Skin epidermis (tissue), 12 donors: Measurements from ENCODE around the gene CAVIN2.
A peak's percentile ranks its signal among the peaks of the same experiment; 100 is the strongest.

Source experiments
- H3K27ac ChIP-seq, 21 experiments: fragments of 200-600 bp; sonication (generic) in 11 of 21; one replicate each; pipeline ENCODE4 v1.5.0; 2020; ENCODE audit warnings: mild to moderate bottlenecking in 3 of 21, inconsistent platforms in 2 of 21, moderate library complexity in 2 of 21
- H3K4me3 ChIP-seq, 7 experiments: fragments of 200-600 bp; sonication (generic) in 2 of 7; one replicate each; pipeline ENCODE4 v1.5.0; 2020; ENCODE audit warnings: inconsistent platforms in 2 of 7, mild to moderate bottlenecking in 2 of 7, moderate library complexity in 1 of 7

Gene CAVIN2

GRCh38 chr2:191845876-191846514, 893 bp downstream of the CAVIN2 start:
- peak overlapping the region in 6 of 7 experiments; percentile 5 to 30 (median 26) for H3K4me3 ChIP-seq
- H3K27ac ChIP-seq = peak overlapping the region in 12 of 21 experiments; percentile 2 to 87 (median 48)

- H3K27ac ChIP-seq = peak overlapping the region in 5 of 21 experiments; percentile 8 to 87 (median 54)
- H3K4me3 ChIP-seq = peak overlapping the region in 6 of 7 experiments; percentile 1 to 30 (median 26)
Measured at GRCh38 chr2:191845248-191845715, 1.6 kb downstream of the CAVIN2 start.

DNA sequence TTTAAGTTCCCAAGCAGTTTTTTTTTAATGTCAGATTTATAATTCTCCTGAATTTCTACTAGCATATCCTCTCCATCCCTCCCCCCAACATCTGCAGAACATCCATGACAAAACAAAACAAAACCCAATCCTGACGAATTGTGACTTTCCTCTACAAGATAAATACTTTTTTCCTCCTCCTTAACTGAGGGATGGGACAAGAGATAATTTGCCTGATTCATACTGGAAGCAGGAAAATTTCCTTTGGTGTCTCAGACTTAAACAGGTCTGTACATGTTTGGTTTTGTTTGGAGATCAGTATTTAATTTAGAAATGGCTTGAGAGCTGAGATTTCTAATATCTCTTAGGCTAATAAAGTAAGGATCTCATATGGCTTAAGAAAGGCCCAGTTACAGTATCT, 2.2 kb downstream of the CAVIN2 start:
- peak overlapping the region in 1 of 7 experiments; percentile 30 for H3K4me3 ChIP-seq
- peak overlapping the region in 6 of 21 experiments; percentile 8 to 87 (median 44) for H3K27ac ChIP-seq

GRCh38 chr2:191840921-191841320, 6.0 kb downstream of the CAVIN2 start:
- H3K27ac ChIP-seq = no peak overlapping the region
- H3K4me3 ChIP-seq = no peak overlapping the region

DNA sequence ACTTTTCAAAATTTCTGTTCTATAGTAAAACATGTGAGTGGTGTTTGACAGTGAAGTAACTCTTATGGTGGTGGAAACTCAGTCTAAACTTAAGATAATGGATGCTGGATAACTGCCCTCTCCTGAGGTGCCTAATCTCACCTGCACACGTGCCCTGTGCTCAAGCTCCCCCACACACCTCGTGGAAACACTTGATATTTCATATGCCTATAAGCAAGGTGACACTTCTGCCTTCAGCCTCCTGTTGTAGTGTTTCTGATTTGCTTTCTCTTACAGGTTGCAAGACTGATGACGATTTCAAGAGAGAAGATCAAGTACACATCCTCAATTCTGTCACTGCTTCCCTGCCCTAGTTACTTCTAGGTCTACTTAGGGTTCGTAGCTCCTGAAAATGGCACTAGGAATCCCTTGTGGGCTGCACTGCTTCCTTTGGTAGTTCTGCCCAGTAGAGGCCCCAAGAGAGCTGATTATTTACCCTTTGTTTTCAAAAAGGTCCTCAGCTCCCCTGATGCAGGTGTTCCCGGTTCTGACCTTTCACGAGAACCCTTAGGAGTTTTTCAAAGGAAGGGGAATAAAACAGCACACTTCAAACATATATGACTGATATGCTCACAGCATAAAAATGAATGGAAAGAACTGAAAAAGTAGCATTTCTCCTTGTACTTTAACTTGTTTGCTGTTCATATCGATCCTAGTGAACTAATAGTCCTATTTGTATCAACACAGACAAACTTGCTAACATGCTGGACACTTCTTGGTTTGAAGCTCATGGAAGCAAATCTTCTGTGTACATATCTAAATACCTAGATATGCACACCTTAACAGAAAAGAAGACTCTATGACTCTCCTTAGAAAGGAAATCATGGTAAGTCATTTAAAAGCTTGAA, 6.7 kb downstream of the CAVIN2 start:
- H3K4me3 ChIP-seq = no peak overlapping the region
- no peak overlapping the region for H3K27ac ChIP-seq

- no peak overlapping the region for H3K27ac ChIP-seq
- H3K4me3 ChIP-seq = no peak overlapping the region
Measured at GRCh38 chr2:191838526-191838925, 8.4 kb downstream of the CAVIN2 start.

GRCh38 chr2:191836853-191837769, 9.8 kb downstream of the CAVIN2 start:
- Histone ChIP-seq H3K4me3 (no peak overlapping the region), H3K27ac (no peak overlapping the region)

GRCh38 chr2:191836471-191836852, 10.4 kb downstream of the CAVIN2 start:
- no peak overlapping the region for H3K27ac ChIP-seq
- H3K4me3 ChIP-seq = no peak overlapping the region

- Histone ChIP-seq H3K27ac (no peak overlapping the region), H3K4me3 (no peak overlapping the region)
Measured at GRCh38 chr2:191835539-191836350, 11.1 kb downstream of the CAVIN2 start.

- no peak overlapping the region for H3K4me3 ChIP-seq
- H3K27ac ChIP-seq = no peak overlapping the region
Measured at GRCh38 chr2:191835100-191835499, 11.8 kb downstream of the CAVIN2 start.

GRCh38 chr2:191833356-191833755, 13.5 kb downstream of the CAVIN2 start:
- Histone ChIP-seq H3K27ac (no peak overlapping the region), H3K4me3 (no peak overlapping the region)

- no peak overlapping the region for H3K27ac ChIP-seq
- H3K4me3 ChIP-seq = no peak overlapping the region
Measured at GRCh38 chr2:191832668-191833067, 14.2 kb downstream of the CAVIN2 start.

DNA sequence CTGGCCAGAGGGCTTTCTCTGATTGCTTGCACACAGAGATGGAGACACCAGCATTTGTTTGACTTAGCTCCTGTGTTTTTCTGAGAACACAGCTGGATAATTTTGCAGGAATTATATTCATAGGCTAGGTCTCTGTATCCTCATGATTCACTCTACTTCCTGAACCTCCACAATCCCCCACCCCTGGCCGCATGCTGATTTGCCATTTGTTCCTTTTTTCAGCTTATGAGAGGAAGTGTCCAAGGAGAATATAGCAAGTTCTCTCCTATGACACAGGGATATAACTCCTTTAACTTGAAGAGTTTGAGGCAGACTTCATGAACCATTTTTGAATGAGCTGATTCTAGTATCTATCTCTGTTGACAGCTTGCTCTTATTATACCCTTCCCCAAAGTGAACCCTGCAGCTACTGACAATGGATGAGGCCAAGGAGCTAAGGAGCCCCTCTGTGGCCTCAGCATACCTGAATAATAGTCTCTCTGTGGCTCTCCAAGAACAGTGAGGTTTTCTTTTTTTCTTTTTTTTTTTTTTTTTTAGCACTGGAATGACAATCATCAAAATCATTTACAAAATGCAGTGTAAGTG, 15.4 kb downstream of the CAVIN2 start:
- H3K4me3 ChIP-seq = no peak overlapping the region
- no peak overlapping the region for H3K27ac ChIP-seq

- no peak overlapping the region for H3K27ac ChIP-seq
- H3K4me3 ChIP-seq = no peak overlapping the region
Measured at GRCh38 chr2:191824398-191824797, 22.5 kb downstream of the CAVIN2 start.

DNA sequence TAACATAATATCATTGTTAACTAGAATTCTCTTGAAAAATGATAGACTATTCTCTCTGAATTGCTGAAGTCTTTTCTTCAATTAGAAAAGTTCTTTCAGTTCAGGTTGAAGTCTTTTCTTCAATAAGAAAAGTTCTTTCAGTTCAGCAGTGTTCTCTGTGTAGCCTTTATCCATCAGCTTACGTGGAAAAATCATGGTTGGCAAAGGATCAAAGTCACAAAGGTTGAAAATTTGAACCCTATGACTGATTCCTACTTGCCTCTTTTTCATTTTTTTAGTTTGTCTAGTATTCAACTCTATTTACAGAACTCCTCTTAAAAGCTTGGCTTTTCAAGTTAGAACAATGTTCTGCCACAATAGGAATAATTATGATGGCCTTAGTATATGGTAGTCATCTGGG, 25.8 kb downstream of the CAVIN2 start:
- no peak overlapping the region for H3K4me3 ChIP-seq
- H3K27ac ChIP-seq = no peak overlapping the region

- no peak overlapping the region for H3K4me3 ChIP-seq
- H3K27ac ChIP-seq = no peak overlapping the region
Measured at GRCh38 chr2:191818725-191819350, 28.1 kb downstream of the CAVIN2 start.

DNA sequence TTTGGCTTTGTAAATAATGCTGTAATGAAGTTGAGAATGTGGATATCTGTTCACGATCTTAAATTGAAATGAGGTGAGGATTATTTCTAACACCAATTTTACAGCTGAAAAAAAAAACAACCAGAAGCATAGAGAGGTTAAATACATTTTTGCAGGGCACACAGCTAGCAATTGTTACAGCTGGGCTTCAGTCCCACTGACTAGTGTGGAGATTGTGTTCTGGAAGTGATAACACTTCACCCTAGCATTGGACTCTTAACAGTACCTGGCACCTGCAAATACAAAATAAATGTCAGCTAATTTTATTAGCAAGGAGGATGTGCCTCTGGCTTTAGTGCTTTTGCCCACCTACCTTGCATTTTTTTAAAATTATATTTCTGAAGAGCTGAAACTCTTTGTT, 28.8 kb downstream of the CAVIN2 start:
- no peak overlapping the region for H3K27ac ChIP-seq
- no peak overlapping the region for H3K4me3 ChIP-seq

- Histone ChIP-seq H3K4me3 (no peak overlapping the region), H3K27ac (no peak overlapping the region)
Measured at GRCh38 chr2:191815010-191815409, 31.9 kb downstream of the CAVIN2 start.
